K562 (cell line): ENCODE data around the gene WDR81. TPM values are rescaled to one million over a fixed set of nuclear protein-coding genes. Genes with fewer than 3 reads are reported as not detected.
A peak's percentile ranks its signal among the peaks of the same experiment; 100 is the strongest.

Experiments used
- BCOR ChIP-seq: fragments of 450-650 bp; IDR thresholded peaks from 2 replicates; pipeline ENCODE4 v1.6.1; 2016
- BMI1 ChIP-seq: fragments of 150-350 bp; IDR thresholded peaks from 2 replicates; pipeline ENCODE4 v1.6.1; 2014; ENCODE audit warnings: low read length
- CHD2 ChIP-seq: IDR thresholded peaks from 2 replicates; pipeline ENCODE4 v1.6.1; 2011; ENCODE audit warnings: low read depth, low read length
- DPF2 ChIP-seq: fragments of 450-650 bp; IDR thresholded peaks from 2 replicates; pipeline ENCODE4 v1.6.1; 2016
- EGR1 ChIP-seq: fragments of 450-650 bp; conservative IDR thresholded peaks from 2 replicates; pipeline ENCODE4 v1.6.1; 2017; ENCODE audit warnings: mild to moderate bottlenecking
- ELF2 ChIP-seq: fragments of 250-450 bp; sonication (Bioruptor Pico); IDR thresholded peaks from 2 replicates; pipeline ENCODE4 v1.5.0; 2021; ENCODE audit warnings: mild to moderate bottlenecking
- ETV1 ChIP-seq: fragments of 450-650 bp; conservative IDR thresholded peaks from 2 replicates; pipeline ENCODE4 v1.6.1; 2016; ENCODE audit warnings: missing genetic modification characterization, control low read depth, low read depth, missing compliant biosample characterization
- JUND ChIP-seq, 2 experiments: IDR thresholded peaks; 2 replicates in 1 of 2; 3 replicates in 1 of 2; pipeline ENCODE4 v1.6.1; 2011; ENCODE audit warnings: borderline replicate concordance in 2 of 2, low read depth in 2 of 2, low read length in 2 of 2, improper control_type of control experiment in 1 of 2, missing biosample characterization in 1 of 2, missing genetic modification characterization in 1 of 2, missing genetic modification reagents in 1 of 2
- RBBP5 ChIP-seq: fragments of 200-600 bp; sonication (generic); IDR thresholded peaks from 2 replicates; pipeline ENCODE4 v1.6.1; 2012; ENCODE audit warnings: borderline replicate concordance, mild to moderate bottlenecking, low read length, control low read depth, inconsistent platforms; ENCODE audit not compliant: insufficient read depth, poor library complexity, severe bottlenecking
- RBM25 ChIP-seq: fragments of 200-400 bp; formaldehyde crosslinking; IDR thresholded peaks from 2 replicates; pipeline ENCODE4 v1.6.1; 2018; ENCODE audit warnings: low read length, low read depth, moderate library complexity; ENCODE audit not compliant: severe bottlenecking
- RCOR1 ChIP-seq, 2 experiments: IDR thresholded peaks; 2 replicates each; pipeline ENCODE4 v1.6.1; 2012; ENCODE audit warnings: low read depth in 2 of 2, low read length in 2 of 2, borderline replicate concordance in 1 of 2, improper control_type of control experiment in 1 of 2
- RFX5 ChIP-seq: IDR thresholded peaks from 2 replicates; pipeline ENCODE4 v1.6.1; 2011; ENCODE audit warnings: low read depth, mild to moderate bottlenecking, improper control_type of control experiment, low read length
- SMARCA4 ChIP-seq: fragments of 450-650 bp; IDR thresholded peaks from 2 replicates; pipeline ENCODE4 v1.6.1; 2016
- TAF15 ChIP-seq: fragments of 200-400 bp; formaldehyde crosslinking; IDR thresholded peaks from 2 replicates; pipeline ENCODE4 v1.6.1; 2017; ENCODE audit warnings: mild to moderate bottlenecking, low read depth, low read length, moderate library complexity
- YY1 ChIP-seq, 3 experiments: IDR thresholded peaks; 2 replicates each; pipeline ENCODE4 v1.6.1; 2011; ENCODE audit warnings: low read length in 2 of 3, mild to moderate bottlenecking in 2 of 3, moderate library complexity in 2 of 3, borderline replicate concordance in 1 of 3, control low read depth in 1 of 3, low read depth in 1 of 3; ENCODE audit not compliant: insufficient read depth in 3 of 3, insufficient replicate concordance in 2 of 3, control insufficient read depth in 1 of 3, insufficient read length in 1 of 3; ENCODE audit errors: extremely low read depth in 1 of 3
- ZBTB1 ChIP-seq: sonication (generic); formaldehyde crosslinking; IDR thresholded peaks from 2 replicates; pipeline ENCODE4 v1.8.1; 2023; ENCODE audit warnings: missing genetic modification reagents, low read depth, mild to moderate bottlenecking, borderline replicate concordance
- ZNF12 ChIP-seq: sonication (generic); formaldehyde crosslinking; IDR thresholded peaks from 2 replicates; pipeline ENCODE4 v1.4.0; 2020; ENCODE audit warnings: mild to moderate bottlenecking, missing genetic modification reagents
- polyA plus RNA-seq, 8 experiments: library from polyadenylated mRNA; depleted of rRNA in 4 of 8; stranded (reverse) in 5 of 8; unstranded in 3 of 8; fragments of >200 nt; fragmentation: Nextera tagmentation in 2 of 8; fragmentation: Illumina TruSeq in 1 of 8; extraction: Ambion mirVana in 2 of 8; extraction: Trizol in 1 of 8; gene quantifications; 2 replicates each; pipeline versions ENCODE4 v1.2.1 to v1.2.3, GENCODE V29; 2011 to 2014; ENCODE audit warnings: inconsistent platforms in 1 of 8, missing spikeins in 1 of 8
- total RNA-seq, 7 experiments: library from RNA; depleted of rRNA in 6 of 7; stranded (reverse); fragments of >200 nt in 6 of 7; fragmentation: Illumina TruSeq in 2 of 7; extraction: Trizol in 2 of 7; gene quantifications; 2 replicates each; pipeline versions ENCODE4 v1.2.1 to v1.2.3, GENCODE V29; 2011 to 2021; ENCODE audit warnings: low replicate concordance in 1 of 7
- TF ChIP-seq, protein P1 (sequence below): fragments of 450-650 bp; IDR thresholded peaks from 2 replicates; pipeline ENCODE4 v1.6.1; 2018; ENCODE audit not compliant: partially characterized antibody
- TF ChIP-seq, protein P2 (sequence below): sonication (generic); formaldehyde crosslinking; IDR thresholded peaks from 2 replicates; pipeline ENCODE4 v1.4.0; 2020; ENCODE audit warnings: mild to moderate bottlenecking, missing genetic modification reagents
- TF ChIP-seq, protein P3 (sequence below): fragments of 200-800 bp; sonication (Bioruptor generic); IDR thresholded peaks from 2 replicates; pipeline ENCODE4 v1.6.1; 2017; ENCODE audit warnings: missing genetic modification characterization, missing compliant biosample characterization

The WDR81 gene
- total and polyA plus RNA-seq, 9 of the 15 experiments (the other 6 are each of a cell fraction or from before 2014, with no cell fraction given) = 0.01 to 17.1 (median 3.3) TPM

DNA sequence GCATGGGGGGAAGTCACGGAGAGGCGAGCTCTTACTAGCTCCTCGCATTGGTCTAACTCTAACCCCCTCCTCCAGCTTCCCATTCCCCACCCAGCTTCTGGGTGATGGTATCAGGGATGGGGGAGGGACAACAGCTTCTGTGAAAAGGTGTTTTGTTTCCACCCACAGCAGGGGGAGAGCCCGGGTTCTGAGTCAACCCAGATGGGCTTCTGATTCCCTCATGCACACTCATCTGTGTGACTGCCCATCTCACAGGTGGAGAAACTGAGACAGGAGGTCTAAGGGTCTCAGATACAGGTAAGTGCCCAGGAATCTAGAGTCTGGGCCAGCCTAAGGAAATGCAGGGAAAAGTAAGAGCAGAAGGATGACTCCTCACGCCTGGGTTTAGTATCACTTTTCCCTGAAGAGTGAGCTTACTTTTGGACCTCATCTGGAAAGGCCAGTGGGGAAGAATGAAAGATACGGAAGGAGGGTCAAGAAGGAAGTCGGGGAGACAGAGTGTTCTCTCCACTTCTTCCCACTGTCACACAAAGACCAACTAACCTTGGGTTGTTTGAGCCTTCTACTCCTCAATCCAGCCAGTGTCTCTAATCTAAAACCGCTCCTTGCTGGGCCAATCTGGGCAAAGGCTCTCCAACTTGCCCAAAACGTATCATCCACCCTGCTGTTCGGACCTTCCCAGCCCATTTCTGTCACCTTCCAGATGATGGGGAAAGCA, 11.2 kb upstream of the WDR81 start (continued):
- TF ChIP-seq, protein P1, sequence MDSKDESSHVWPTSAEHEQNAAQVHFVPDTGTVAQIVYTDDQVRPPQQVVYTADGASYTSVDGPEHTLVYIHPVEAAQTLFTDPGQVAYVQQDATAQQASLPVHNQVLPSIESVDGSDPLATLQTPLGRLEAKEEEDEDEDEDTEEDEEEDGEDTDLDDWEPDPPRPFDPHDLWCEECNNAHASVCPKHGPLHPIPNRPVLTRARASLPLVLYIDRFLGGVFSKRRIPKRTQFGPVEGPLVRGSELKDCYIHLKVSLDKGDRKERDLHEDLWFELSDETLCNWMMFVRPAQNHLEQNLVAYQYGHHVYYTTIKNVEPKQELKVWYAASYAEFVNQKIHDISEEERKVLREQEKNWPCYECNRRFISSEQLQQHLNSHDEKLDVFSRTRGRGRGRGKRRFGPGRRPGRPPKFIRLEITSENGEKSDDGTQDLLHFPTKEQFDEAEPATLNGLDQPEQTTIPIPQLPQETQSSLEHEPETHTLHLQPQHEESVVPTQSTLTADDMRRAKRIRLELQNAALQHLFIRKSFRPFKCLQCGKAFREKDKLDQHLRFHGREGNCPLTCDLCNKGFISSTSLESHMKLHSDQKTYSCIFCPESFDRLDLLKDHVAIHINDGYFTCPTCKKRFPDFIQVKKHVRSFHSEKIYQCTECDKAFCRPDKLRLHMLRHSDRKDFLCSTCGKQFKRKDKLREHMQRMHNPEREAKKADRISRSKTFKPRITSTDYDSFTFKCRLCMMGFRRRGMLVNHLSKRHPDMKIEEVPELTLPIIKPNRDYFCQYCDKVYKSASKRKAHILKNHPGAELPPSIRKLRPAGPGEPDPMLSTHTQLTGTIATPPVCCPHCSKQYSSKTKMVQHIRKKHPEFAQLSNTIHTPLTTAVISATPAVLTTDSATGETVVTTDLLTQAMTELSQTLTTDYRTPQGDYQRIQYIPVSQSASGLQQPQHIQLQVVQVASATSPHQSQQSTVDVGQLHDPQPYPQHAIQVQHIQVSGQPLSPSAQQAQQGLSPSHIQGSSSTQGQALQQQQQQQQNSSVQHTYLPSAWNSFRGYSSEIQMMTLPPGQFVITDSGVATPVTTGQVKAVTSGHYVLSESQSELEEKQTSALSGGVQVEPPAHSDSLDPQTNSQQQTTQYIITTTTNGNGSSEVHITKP = no peak
- TF ChIP-seq CHD2 (no peak), TAF15 (no peak), SMARCA4 (0 out of 2 replicates have a peak, but pooled peaks have one; percentile 23), RCOR1 (IDR thresholded peaks at IDR 0.05; ENCODE audit: borderline replicate concordance in 1 of 2, low read depth in 2 of 2, low read length in 2 of 2) (peak in 1 of 2 experiments; percentile 70; a peak in 2 of 4 replicates), ETV1 (tag) (no peak), ZNF12 (CRISPR knock-in tag) (no peak), RFX5 (no peak), EGR1 (0 out of 2 replicates have a peak, but pooled peaks have one; percentile 24), RBM25 (peak; percentile 66), DPF2 (peak; percentile 29; the same call in 1 of the 2 replicates), BCOR (peak; percentile 71), ELF2 (0 out of 2 replicates have a peak, but pooled peaks have one; percentile 52), YY1 (IDR thresholded peaks at IDR 0.05; ENCODE audit: borderline replicate concordance in 1 of 3, control insufficient read depth in 1 of 3, extremely low read depth in 1 of 3, insufficient read depth in 3 of 3, insufficient read length in 1 of 3, insufficient replicate concordance in 2 of 3, low read depth in 1 of 3, low read length in 2 of 3) (no peak), ZBTB1 (CRISPR knock-in tag) (no peak), BMI1 (no peak), JUND (IDR thresholded peaks at IDR 0.05; ENCODE audit: borderline replicate concordance, low read depth, low read length) (0 out of 2 replicates have a peak, but pooled peaks have one; percentile 22), JUND (tag; IDR thresholded peaks at IDR 0.05; ENCODE audit: borderline replicate concordance, low read depth, low read length) (no peak), RBBP5 (no peak)
- TF ChIP-seq, protein P2, sequence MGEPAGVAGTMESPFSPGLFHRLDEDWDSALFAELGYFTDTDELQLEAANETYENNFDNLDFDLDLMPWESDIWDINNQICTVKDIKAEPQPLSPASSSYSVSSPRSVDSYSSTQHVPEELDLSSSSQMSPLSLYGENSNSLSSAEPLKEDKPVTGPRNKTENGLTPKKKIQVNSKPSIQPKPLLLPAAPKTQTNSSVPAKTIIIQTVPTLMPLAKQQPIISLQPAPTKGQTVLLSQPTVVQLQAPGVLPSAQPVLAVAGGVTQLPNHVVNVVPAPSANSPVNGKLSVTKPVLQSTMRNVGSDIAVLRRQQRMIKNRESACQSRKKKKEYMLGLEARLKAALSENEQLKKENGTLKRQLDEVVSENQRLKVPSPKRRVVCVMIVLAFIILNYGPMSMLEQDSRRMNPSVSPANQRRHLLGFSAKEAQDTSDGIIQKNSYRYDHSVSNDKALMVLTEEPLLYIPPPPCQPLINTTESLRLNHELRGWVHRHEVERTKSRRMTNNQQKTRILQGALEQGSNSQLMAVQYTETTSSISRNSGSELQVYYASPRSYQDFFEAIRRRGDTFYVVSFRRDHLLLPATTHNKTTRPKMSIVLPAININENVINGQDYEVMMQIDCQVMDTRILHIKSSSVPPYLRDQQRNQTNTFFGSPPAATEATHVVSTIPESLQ = no peak
- TF ChIP-seq, protein P3, sequence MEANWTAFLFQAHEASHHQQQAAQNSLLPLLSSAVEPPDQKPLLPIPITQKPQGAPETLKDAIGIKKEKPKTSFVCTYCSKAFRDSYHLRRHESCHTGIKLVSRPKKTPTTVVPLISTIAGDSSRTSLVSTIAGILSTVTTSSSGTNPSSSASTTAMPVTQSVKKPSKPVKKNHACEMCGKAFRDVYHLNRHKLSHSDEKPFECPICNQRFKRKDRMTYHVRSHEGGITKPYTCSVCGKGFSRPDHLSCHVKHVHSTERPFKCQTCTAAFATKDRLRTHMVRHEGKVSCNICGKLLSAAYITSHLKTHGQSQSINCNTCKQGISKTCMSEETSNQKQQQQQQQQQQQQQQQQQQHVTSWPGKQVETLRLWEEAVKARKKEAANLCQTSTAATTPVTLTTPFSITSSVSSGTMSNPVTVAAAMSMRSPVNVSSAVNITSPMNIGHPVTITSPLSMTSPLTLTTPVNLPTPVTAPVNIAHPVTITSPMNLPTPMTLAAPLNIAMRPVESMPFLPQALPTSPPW = peak; percentile 70
